GM19468 (cell line): ENCODE results near the gene PATJ.
"Not testable (repeated sequence)": the region's sequence is repeated elsewhere in the genome, so short reads cannot be mapped to it uniquely, and the experiment has no call there.

ENCODE experiments used
- ATAC-seq: cut with Tn5 transposase; IDR thresholded peaks from one replicate; pipeline ENCODE4 v1.9.1; 2021; ENCODE audit warnings: mild to moderate bottlenecking, moderate library complexity, moderate number of reproducible peaks; ENCODE audit not compliant: unreplicated experiment; ENCODE audit errors: extremely low read depth

The PATJ gene

GRCh38 chr1:61808968-61809367, 66.7 kb downstream of the PATJ start:
- no peak for ATAC-seq

- ATAC-seq = no peak
These were observed 70.6 kb downstream of the PATJ start for GRCh38 chr1:61812916-61813315.

DNA sequence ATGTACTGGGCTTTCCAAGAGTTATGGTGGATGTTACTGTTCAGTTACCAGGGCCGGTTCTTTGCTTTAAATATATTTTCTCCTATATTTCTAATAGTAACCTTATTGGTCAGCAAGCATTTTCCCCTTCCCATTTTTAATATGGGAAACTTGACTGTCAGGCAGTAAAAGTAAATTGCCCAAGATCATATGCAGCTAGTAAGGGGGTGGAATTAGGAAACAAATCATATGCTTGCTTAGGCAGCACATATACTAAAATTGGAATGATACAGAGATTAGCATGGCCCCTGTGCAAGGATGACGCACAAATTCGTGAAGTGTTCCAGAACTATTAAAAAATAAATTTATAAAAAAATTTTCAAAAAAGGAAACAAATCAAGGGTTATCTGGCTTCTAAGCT, 73.9 kb downstream of the PATJ start:
- no peak for ATAC-seq

GRCh38 chr1:61818992-61819391, 76.7 kb downstream of the PATJ start:
- ATAC-seq = no peak

DNA sequence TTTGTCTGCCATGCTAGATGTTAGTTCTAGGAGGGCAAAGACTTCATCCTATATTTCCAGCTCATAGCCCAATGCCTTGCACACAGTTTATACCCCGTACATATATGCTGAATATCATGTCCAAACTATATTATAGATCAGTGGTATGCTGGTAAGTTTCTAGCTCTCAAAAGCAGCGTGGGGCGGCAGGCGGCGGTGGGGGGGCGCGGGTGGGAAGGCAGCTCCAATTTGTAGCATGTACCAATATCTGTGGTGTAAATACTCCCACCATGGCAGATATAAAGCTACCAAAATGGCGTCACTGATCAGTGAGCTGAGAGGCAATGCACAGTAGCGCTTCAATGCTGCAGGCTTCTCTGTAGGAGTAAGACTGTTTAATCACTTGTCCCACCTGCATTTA, 77.1 kb downstream of the PATJ start:
- ATAC-seq = no peak

DNA sequence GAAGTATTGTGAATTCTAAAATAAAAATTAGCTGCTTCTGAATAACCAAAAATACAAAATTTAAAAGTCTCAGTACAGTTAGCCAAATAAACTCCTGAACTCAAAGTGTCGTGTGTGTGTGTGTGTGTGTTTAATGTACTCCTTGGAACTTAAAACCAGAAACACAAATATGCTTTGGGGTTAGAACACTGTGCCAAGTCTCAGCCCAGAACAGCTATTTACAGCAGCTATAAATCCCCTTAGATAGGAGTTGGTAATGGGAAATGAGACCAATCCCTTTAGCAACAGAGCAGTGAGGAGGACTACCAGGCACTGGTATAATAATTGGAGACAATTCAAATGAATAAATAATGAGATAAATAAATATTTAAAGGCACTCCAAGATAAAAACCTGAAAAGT, 83.1 kb downstream of the PATJ start:
- no peak for ATAC-seq

GRCh38 chr1:61828805-61829204, 86.5 kb downstream of the PATJ start:
- ATAC-seq = no peak

DNA sequence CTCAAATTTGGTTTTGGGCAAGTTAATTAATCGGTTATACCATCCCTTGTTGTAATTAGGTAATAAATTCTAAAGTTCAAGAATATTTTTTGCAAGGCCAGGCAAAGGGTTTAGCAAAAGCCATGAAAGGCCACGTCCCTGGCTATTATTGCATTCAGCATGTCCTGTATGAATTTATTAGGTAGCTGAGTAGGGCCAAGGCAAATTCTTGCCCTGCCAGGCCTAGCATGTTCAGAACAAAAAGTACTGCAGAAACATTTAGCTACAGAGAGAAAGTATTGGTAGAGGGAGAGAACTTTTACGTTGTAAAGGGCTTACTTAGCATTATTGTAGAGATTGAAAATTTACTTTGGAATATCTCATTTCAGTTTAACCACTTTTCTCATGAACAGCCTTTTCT, 94.4 kb downstream of the PATJ start:
- ATAC-seq = no peak

- not testable (repeated sequence) for ATAC-seq
These were observed 95.3 kb downstream of the PATJ start for GRCh38 chr1:61837607-61838006.

DNA sequence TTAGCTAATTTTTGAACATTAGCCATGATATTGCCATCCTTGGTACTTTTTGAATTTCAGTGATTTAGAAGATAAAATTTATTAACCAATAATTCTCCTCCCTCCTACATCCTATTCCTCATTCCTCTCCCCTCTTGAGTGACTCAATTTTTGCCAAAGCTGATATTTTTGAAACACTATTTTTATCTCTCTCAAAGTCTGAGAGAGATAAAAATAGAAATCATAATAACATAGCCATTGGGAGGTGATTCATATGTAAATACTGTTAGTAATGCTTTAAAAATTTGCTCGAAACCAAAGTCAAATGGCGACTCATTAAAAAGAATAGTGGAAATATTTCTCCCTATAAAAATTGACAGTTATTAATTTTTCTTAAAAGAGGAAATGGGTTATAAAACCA, 97.4 kb downstream of the PATJ start:
- no peak for ATAC-seq

DNA sequence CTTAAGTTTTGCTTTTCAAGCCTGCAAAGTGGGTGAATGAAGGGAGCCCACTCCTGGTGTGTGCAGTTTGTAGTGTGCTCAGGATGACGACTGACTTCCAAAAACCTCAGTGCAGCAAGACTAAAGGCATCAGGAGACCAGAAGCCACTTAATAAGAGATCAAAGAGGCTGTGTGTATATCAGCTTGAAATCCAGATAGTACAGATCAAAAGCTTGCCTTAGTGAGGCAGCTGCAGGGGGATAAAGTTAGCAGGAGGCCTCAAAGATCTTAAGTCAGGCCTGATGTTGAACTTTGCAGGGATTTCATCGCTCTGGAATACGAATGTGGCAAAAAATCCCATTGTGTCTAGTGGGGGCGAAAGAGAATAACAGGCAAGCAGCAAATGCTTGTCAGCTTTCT, 99.8 kb downstream of the PATJ start:
- no peak for ATAC-seq

DNA sequence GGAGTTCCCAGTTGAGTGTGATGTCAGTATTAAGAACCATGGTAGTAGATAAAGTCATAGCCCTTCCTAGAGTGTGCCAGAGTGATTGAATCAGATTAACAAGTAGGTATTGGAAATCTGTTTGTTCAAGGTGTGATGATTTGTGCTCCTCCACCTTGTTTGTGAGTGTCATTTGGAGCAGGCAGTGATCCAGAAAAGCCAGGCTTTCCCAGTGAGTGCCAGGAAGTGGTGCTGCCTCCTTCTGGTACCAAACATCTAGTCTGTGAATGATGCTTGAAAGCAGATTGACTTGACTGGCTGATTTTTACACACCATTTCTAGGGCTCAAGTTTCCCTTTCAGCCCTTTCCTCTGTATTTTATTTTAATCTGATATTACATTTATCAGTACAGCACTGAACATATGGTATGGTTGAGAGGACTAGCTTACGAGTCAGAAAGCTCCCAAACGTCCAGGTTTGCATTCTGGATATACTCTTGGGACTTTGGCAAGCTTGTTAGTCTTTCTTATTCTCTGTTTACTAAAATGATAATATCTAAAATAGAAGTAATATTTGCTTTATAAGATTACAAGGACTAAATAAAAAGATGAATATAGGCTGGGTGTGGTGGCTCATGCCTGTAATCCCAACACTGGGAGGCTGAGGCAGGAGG, 100.7 kb downstream of the PATJ start:
- ATAC-seq = no peak

GRCh38 chr1:61844006-61844405, 101.7 kb downstream of the PATJ start:
- no peak for ATAC-seq

DNA sequence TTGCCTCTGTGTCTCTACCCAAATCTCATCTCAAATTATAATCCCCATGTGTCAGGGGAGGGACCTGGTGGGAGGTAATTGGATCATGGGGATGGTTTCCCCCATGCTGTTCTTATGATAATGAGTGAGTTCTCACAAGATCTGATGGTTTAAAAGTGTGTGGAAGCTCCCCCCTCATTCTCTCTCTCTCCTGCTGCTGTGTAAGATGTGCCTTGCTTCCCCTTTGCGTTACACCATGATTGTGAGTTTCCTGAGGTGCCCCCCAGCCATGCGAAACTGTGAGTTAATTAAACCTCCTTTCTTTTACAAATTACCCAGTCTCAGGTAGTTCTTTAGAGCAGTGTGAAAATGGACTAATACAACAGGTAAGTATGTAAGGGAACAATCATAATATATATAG, 102.4 kb downstream of the PATJ start:
- not testable (repeated sequence) for ATAC-seq

- no peak for ATAC-seq
These were observed 109.0 kb downstream of the PATJ start for GRCh38 chr1:61851235-61851634.

- no peak for ATAC-seq
These were observed 109.8 kb downstream of the PATJ start for GRCh38 chr1:61851849-61852669.

- no peak for ATAC-seq
These were observed 110.4 kb downstream of the PATJ start for GRCh38 chr1:61852670-61853015.

GRCh38 chr1:61853583-61853982, 111.3 kb downstream of the PATJ start:
- no peak for ATAC-seq

DNA sequence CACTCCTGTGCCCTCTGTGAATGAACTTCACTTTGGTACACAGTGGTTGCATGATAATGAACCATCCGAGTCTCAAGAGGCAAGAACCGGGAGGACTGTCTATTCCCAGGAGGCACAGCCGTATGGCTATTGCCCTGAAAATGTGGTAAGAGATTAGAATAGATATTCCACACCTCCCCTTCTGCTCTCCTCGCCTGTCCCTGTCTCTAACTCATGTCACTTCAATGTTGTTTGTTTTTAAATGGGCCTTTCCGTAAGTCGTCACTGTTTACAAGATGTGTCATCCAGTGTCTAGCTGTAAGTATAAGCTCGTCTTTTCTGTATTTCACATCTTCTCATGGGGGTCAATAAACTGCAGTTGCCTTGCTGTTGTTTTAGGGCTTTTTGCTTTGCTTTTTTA, 122.2 kb downstream of the PATJ start:
- no peak for ATAC-seq

GRCh38 chr1:61865646-61866220, 123.5 kb downstream of the PATJ start:
- ATAC-seq = no peak

- ATAC-seq = no peak
These were observed 127.4 kb downstream of the PATJ start for GRCh38 chr1:61869691-61870109.

DNA sequence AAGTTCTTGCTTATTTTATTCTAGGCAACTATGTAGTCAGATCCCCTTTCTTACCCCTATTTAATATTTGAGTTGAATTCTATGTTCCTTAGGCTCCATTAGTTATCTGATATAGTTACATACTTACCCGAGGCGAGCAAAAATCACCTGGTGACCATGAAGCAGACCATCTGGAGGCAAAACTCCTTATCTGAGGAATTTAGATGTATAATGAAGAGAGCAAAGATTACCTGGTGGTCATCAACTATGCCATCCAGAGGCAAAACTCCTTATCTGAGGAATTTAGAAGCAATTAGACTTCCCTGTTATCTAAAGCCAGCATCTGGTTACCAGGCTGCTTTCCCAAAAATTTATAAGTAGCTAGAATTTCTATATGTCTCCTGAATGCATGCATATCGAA, 129.9 kb downstream of the PATJ start:
- no peak for ATAC-seq
